Measurements from ENCODE around the gene PSMD4. TPM values are rescaled to one million over a fixed set of nuclear protein-coding genes. Genes with fewer than 3 reads are reported as not detected.

The PSMD4 gene
- total and polyA plus RNA-seq, 2 experiments from 2014 or later = 107 to 161 TPM

GRCh38 chr1:151281969-151282882 is 27.7 kb downstream of the PSMD4 start, which contains the start of gene ZNF687:
Gene ZNF687 (plus strand): TSS chr1:151282299. CDS start chr1:151286292, 3,993 bp downstream.
- TF ChIP-seq EZH2phosphoT487 (IDR thresholded peaks at IDR 0.05; ENCODE audit: low read depth, severe bottlenecking, unreplicated experiment) (no peak), EZH2 (IDR thresholded peaks at IDR 0.05; ENCODE audit: borderline replicate concordance) (no peak), CTCF (IDR thresholded peaks at IDR 0.05; ENCODE audit: poor library complexity) (no peak)
- Histone ChIP-seq H3K9me2 (replicated peaks; ENCODE audit: insufficient read depth) (no peaks in the 10 kb centered on the region), H3K9me3 (ENCODE audit: low read depth) (no peaks in the 10 kb centered on the region), H3K4me3 (peak within 1 kb of the TSS; percentile 82), H3K79me2 (peaks cover 38% of the 10 kb centered on the region), H4K20me1 (ENCODE audit: insufficient read depth, poor library complexity, severe bottlenecking) (peaks cover 6% of the 10 kb centered on the region), H3K27ac (peak within 1 kb of the TSS; percentile 96), H3K36me3 (replicated peaks; ENCODE audit: insufficient read depth, low read depth) (no peaks in the 10 kb centered on the region), H3K27me3 (no peaks in the 10 kb centered on the region), H2AFZ (peak within 1 kb of the TSS; percentile 49), H3K4me2 (peak within 1 kb of the TSS; percentile 98), H3K4me1 (ENCODE audit: insufficient read depth) (peaks cover 12% of the 10 kb centered on the region)
- peak; percentile 100 for DNase-seq (ENCODE audit: low spot score)
- 1% methylated on average over 40 of the region's 74 CpGs for WGBS (ENCODE audit: low lambda C conversion rate, missing lambda C conversion rate)

- H3K4me1 ChIP-seq (ENCODE audit: insufficient read depth) = peaks cover 12% of the 10 kb centered on the region
- H3K4me3 ChIP-seq = peak overlapping the region; percentile 82
- no peaks in the 10 kb centered on the region for H3K9me2 ChIP-seq (replicated peaks; ENCODE audit: insufficient read depth)
- 14% methylated on average over 30 of the region's 44 CpGs for WGBS (ENCODE audit: low lambda C conversion rate, missing lambda C conversion rate)
- no peaks in the 10 kb centered on the region for H3K9me3 ChIP-seq (ENCODE audit: low read depth)
- no peaks in the 10 kb centered on the region for H3K27me3 ChIP-seq
- peak overlapping the region; percentile 98 for H3K4me2 ChIP-seq
- DNase-seq (ENCODE audit: low spot score) = peak; percentile 53
- peak overlapping the region; percentile 32 for H2AFZ ChIP-seq
- H4K20me1 ChIP-seq (ENCODE audit: insufficient read depth, poor library complexity, severe bottlenecking) = peaks cover 6% of the 10 kb centered on the region
- no peaks in the 10 kb centered on the region for H3K36me3 ChIP-seq (replicated peaks; ENCODE audit: insufficient read depth, low read depth)
- peaks cover 38% of the 10 kb centered on the region for H3K79me2 ChIP-seq
- peak overlapping the region; percentile 91 for H3K27ac ChIP-seq
- TF ChIP-seq EZH2 (IDR thresholded peaks at IDR 0.05; ENCODE audit: borderline replicate concordance) (no peak), CTCF (IDR thresholded peaks at IDR 0.05; ENCODE audit: poor library complexity) (no peak), EZH2phosphoT487 (IDR thresholded peaks at IDR 0.05; ENCODE audit: low read depth, severe bottlenecking, unreplicated experiment) (no peak)
Observed at GRCh38 chr1:151282883-151283725, 28.6 kb downstream of the PSMD4 start.

- peaks cover 6% of the 10 kb centered on the region for H4K20me1 ChIP-seq (ENCODE audit: insufficient read depth, poor library complexity, severe bottlenecking)
- no peak overlapping the region for H2AFZ ChIP-seq
- peaks cover 41% of the 10 kb centered on the region for H3K79me2 ChIP-seq
- WGBS (ENCODE audit: low lambda C conversion rate, missing lambda C conversion rate) = 71% methylated on average over 2 of the region's 2 CpGs
- H3K36me3 ChIP-seq (replicated peaks; ENCODE audit: insufficient read depth, low read depth) = no peaks in the 10 kb centered on the region
- H3K9me3 ChIP-seq (ENCODE audit: low read depth) = no peaks in the 10 kb centered on the region
- H3K4me3 ChIP-seq = no peak overlapping the region
- no peak for TF ChIP-seq EZH2phosphoT487 (IDR thresholded peaks at IDR 0.05; ENCODE audit: low read depth, severe bottlenecking, unreplicated experiment)
- H3K9me2 ChIP-seq (replicated peaks; ENCODE audit: insufficient read depth) = no peaks in the 10 kb centered on the region
- no peak for DNase-seq (ENCODE audit: low spot score)
- peaks cover 12% of the 10 kb centered on the region for H3K4me1 ChIP-seq (ENCODE audit: insufficient read depth)
- H3K27me3 ChIP-seq = no peaks in the 10 kb centered on the region
- H3K27ac ChIP-seq = peak overlapping the region; percentile 91
- H3K4me2 ChIP-seq = peak overlapping the region; percentile 98
Observed at GRCh38 chr1:151284013-151284577, 29.6 kb downstream of the PSMD4 start.
